WTC11 (cell line): ENCODE data around the gene PTPRN2.

Source experiments
- ATF2 ChIP-seq: sonication (generic); formaldehyde crosslinking; IDR thresholded peaks from 2 replicates; pipeline ENCODE4 v1.8.1; 2022; ENCODE audit warnings: low read depth, missing genetic modification reagents, borderline replicate concordance
- CREM ChIP-seq: sonication (generic); formaldehyde crosslinking; IDR thresholded peaks from 2 replicates; pipeline ENCODE4 v1.8.1; 2022; ENCODE audit warnings: mild to moderate bottlenecking, missing genetic modification reagents, moderate library complexity
- CTCF ChIP-seq: fragments of 200-600 bp; IDR thresholded peaks from 2 replicates; pipeline ENCODE4 v1.8.0; 2022; ENCODE audit warnings: antibody characterized with exemption
- ESRRA ChIP-seq: sonication (generic); formaldehyde crosslinking; IDR thresholded peaks from 2 replicates; pipeline ENCODE4 v1.8.1; 2022; ENCODE audit warnings: mild to moderate bottlenecking, missing genetic modification reagents, borderline replicate concordance
- HMGXB4 ChIP-seq: sonication (generic); formaldehyde crosslinking; IDR thresholded peaks from 2 replicates; pipeline ENCODE4 v1.8.1; 2023; ENCODE audit warnings: mild to moderate bottlenecking, moderate library complexity, missing genetic modification reagents
- MAX ChIP-seq: sonication (generic); formaldehyde crosslinking; IDR thresholded peaks from 2 replicates; pipeline ENCODE4 v1.8.0; 2022; ENCODE audit warnings: mild to moderate bottlenecking, missing genetic modification reagents
- NR3C1 ChIP-seq: sonication (generic); formaldehyde crosslinking; conservative IDR thresholded peaks from 2 replicates; pipeline ENCODE4 v1.8.1; 2023; ENCODE audit warnings: low read depth, mild to moderate bottlenecking, missing genetic modification reagents
- SP1 ChIP-seq: sonication (generic); formaldehyde crosslinking; conservative IDR thresholded peaks from 2 replicates; pipeline ENCODE4 v1.8.1; 2022; ENCODE audit warnings: missing genetic modification reagents
- TCF7 ChIP-seq: sonication (generic); formaldehyde crosslinking; IDR thresholded peaks from 2 replicates; pipeline ENCODE4 v1.8.0; 2022; ENCODE audit warnings: mild to moderate bottlenecking, low read depth, missing genetic modification reagents, moderate library complexity
- TEAD4 ChIP-seq: sonication (generic); formaldehyde crosslinking; IDR thresholded peaks from 2 replicates; pipeline ENCODE4 v1.8.0; 2022; ENCODE audit warnings: mild to moderate bottlenecking, missing genetic modification reagents
- USF2 ChIP-seq: sonication (generic); formaldehyde crosslinking; IDR thresholded peaks from 2 replicates; pipeline ENCODE4 v1.8.1; 2023; ENCODE audit warnings: mild to moderate bottlenecking, missing genetic modification reagents, moderate library complexity
- ZNF512 ChIP-seq: sonication (generic); formaldehyde crosslinking; IDR thresholded peaks from 2 replicates; pipeline ENCODE4 v1.8.1; 2022; ENCODE audit warnings: missing genetic modification reagents, borderline replicate concordance

GRCh38 chr7:158569858-158570323 lies 17.7 kb downstream of the PTPRN2 start:
- TF ChIP-seq SP1, result no peak
- TF ChIP-seq CREM (CRISPR knock-in tag), result no peak
- no peak for TF ChIP-seq ESRRA (CRISPR knock-in tag)
- TF ChIP-seq CTCF, result no peak
- TF ChIP-seq MAX (CRISPR knock-in tag), result no peak
- TF ChIP-seq USF2 (CRISPR knock-in tag), result no peak
- no peak for TF ChIP-seq ATF2 (CRISPR knock-in tag)
- no peak for TF ChIP-seq ZNF512
- no peak for TF ChIP-seq NR3C1
- no peak for TF ChIP-seq HMGXB4 (CRISPR knock-in tag)
- no peak for TF ChIP-seq TEAD4
- no peak for TF ChIP-seq TCF7 (CRISPR knock-in tag)
